CD4-positive, alpha-beta T cell treated with Interleukin-1 beta for 1 hour (primary cell): ENCODE data around the gene NKAIN4.

ENCODE experiments used
- DNase-seq, 2 donors: peaks; one replicate each; pipeline ENCODE4 v3.0.0-alpha.2; 2020 to 2022

Gene NKAIN4

DNA sequence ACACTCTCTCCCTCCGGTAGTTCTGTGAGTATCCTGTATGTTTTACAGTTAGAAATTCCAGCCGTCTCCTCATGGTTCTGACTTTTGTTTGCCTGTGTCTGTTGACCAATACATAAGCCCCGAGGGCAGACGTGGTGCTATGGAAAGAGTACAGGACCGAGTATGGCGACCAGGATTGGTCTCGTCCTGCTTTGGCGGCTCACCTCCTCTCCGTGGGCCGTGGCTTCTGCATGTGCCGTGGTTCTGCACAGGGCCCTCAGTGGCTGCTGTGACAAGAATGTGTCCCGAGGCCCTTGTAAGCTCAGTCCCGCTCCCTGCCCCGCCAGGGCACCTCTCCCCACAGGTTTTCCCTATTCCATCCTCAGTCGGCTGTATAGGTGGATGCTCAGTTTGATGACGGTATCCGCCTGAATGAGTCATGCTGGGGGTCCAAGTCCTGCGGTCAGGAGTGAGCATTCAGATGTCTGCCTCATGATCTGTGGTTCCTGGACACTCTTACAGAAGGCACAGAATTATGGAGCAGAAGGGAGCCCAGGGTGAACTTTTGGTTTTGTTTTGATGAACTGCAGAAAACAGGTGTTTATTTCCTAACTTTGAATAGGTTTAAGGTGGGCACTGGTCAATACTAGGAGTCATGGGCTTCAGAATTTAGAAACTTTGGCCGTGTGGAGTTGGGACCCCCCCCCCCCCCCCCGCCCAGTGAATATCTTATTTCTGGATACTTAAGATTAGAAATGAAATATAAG lies 19.5 kb upstream of the NKAIN4 start:
- DNase-seq: no peak

DNA sequence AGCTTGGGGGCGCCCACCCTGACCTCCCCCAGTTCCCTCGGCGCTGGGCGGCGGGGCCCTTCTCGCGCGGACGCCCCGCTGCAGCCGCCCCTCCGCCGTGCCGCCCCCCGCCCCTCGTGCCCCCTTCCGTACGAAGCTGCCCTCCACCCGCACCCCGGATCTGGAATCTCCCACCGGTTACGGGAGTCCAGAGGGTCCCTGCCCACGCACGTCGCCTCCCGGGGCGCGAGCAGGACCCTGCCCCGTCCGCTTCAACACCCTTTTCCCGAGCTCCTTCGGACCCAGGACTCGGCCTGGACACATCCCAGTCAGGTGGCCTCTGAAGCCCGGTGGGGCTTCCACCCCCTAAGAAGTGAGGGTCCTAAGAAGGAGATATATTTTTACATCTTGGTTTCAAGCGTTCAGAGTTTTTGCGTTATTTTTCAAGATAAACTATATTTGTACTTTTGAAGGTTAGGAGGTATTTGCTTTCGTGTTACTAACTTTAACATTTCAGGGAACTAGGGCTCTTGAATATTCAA lies 18.9 kb upstream of the NKAIN4 start:
- no peak for DNase-seq

DNA sequence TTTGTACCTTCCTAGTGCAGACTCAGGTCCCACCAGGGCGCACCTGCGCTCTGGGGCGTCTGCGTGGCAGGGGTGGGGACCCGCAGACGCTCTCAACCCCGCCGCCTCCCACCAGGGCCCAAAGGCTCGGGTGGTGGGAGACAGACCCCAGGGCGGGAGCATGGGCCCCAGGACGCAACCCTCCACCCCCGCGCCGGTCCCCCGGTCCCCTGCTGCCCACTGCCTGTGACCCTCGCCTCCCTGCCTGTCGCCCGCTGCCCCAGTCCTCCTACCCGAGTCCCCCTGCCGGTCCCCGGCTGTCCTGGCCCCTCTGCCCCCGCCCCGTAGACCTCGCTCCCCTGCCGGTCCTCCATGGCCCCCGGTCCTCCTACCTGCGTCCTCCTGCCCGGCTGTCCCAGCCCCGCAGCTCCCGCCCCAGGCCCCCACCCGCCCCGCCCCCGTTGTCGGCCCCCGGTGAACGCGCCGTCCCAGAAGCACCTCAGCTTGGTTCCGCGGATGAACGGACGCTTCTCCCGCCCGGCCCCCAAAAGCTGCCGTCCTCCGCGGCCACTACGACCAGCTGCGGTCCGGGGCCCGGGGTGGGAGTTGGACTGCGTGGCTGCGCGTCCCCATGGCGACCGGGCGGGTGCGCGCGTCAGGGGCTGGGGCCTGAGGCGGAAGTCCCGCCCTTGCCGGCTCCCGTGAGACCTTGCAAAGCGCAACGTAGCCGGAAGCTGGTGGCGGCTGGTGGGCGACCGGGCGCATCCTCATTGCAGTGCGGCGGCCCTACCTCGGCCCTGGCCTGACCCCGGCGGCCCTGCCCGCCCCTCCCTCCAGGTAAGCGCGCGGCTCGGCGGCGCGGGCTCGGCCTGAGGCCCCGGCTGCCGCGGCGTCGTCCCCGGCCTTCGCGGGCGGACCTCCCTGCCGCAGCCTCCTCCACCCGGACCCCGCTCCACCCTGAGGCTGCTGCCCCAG lies 18.1 kb upstream of the NKAIN4 start, which contains the start of gene ARFGAP1:
TSS of gene ARFGAP1 (plus strand) at position 709 of the 954 bp plus-strand sequence. CDS start 2,768 bp downstream, outside the sequence.
- DNase-seq: peak; percentile 88 to 89

- no peak for DNase-seq
Measured at GRCh38 chr20:63270606-63271325, 16.5 kb upstream of the NKAIN4 start.

GRCh38 chr20:63269724-63270123 lies 15.5 kb upstream of the NKAIN4 start:
- DNase-seq: no peak

DNA sequence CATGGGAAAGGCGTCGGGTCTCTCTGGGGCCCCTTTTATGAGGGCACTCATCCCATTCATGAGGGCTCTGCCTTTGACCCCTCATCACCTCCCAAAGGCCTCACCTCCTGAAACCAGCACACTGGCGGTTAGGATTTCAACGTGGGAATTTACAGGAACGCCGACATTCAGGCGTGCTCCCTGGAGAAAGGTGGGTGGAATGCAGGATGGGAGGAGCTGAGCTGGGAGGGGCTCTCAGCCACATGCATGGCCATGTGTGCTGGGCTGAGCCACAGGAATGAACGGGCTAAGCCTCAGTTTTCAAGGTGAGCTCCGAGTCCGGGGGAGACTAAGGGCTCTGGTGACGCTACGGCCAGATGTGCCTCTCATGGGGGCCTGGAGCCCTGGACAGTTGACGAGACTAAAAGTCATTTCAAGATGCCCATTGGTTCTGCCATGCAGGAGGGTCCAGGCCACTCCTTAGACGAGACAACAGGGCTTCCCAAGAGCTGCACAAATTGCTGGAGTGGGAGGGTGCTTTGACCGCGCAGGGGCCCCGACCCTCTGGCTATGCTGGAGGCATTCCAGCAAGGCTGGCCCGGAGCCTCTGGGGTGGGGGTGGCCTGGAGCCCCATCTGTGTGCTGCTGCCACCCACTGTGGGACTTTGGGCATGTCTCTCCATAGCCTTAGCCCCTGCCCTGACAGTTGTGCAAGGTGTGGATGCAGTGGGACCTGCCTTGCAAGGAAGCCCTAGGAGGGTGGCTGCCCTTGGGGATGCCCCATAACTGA lies 14.6 kb upstream of the NKAIN4 start:
- no peak for DNase-seq

GRCh38 chr20:63268256-63268655 lies 14.0 kb upstream of the NKAIN4 start:
- no peak for DNase-seq

GRCh38 chr20:63267691-63268090 lies 13.4 kb upstream of the NKAIN4 start:
- no peak for DNase-seq

- DNase-seq: no peak
Measured at GRCh38 chr20:63265891-63266515, 11.7 kb upstream of the NKAIN4 start.

- no peak for DNase-seq
Measured at GRCh38 chr20:63264519-63264918, 10.3 kb upstream of the NKAIN4 start.

DNA sequence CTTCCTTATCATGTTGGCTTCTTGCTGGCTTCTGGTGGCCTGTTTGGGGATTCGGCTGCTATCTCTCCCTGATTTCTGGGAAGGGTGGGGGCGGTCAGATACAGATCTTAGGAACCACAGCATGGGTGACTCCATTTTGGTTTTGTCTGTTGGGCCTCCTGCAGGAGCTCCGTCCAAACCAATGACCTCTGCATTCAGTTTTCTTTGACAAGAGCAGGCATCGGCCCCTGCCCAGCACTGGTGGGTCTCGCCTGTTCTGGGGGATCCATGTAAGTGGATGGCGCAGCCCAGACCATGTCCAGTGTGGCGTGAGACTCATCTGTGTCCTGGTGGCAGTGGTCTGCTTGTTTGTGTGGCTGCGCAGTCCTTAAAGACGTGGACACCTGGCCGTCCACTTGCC lies 9.7 kb upstream of the NKAIN4 start:
- no peak for DNase-seq

DNA sequence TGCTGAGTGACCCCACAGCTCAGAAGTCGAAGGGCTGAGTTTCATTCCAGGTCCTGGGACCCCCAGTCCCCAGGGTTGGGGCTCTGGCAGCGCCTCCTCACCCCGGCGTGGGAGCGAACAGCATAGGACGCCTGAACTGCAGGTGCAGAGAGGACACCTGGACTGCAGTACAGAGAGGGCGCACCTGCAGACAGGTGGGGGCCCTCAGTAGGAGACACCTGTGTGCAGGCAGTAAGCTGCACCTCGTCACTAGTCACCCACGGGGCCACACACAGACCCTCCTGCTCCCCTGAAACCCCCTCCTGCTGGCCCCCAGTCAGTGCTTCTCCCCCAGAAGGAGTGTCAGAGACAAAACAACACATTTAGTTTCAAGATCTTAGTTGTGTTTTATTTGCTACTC lies 8.6 kb upstream of the NKAIN4 start:
- DNase-seq: no peak

- no peak for DNase-seq
Measured at GRCh38 chr20:63261795-63262528, 7.7 kb upstream of the NKAIN4 start.

DNA sequence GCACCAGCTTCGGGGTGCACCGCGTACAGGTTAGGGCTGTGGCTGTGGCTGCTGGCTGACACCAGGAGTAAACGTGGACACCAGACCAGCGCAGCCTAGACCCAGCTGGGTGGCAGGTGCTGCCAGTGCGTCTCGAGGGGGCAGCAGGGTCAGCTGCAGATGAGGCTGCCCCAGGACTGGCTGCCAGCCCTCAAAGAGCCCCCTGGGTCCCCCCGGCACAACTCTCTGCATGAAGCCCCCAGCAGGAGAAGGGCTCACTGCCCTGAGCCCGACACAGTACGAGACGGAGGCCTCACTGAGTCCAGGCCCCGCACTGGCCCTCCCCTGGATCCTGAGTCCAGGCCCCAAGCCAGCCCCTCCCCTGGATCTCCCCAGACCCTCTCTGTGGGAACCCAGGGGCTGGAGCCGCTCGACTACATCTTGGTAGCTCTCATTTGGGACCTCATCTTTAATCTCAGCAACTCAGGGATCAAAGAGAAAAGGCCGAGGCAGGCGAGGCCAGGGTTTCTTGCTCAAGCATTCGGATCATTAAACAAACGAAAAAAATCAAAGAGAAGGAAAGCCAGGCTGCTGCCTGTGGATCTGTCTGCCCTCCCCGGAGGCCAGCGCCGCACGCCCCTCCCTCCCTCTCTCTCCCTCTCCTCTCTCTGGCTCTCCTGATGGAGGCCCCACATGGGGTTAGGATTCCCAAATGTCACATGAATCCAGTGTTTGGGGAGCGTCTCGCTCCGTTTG lies 7.0 kb upstream of the NKAIN4 start:
- DNase-seq: no peak

- no peak for DNase-seq
Measured at GRCh38 chr20:63260521-63260920, 6.3 kb upstream of the NKAIN4 start.

- DNase-seq: no peak
Measured at GRCh38 chr20:63259734-63260460, 5.6 kb upstream of the NKAIN4 start.

GRCh38 chr20:63258781-63259180 lies 4.5 kb upstream of the NKAIN4 start:
- DNase-seq: no peak

DNA sequence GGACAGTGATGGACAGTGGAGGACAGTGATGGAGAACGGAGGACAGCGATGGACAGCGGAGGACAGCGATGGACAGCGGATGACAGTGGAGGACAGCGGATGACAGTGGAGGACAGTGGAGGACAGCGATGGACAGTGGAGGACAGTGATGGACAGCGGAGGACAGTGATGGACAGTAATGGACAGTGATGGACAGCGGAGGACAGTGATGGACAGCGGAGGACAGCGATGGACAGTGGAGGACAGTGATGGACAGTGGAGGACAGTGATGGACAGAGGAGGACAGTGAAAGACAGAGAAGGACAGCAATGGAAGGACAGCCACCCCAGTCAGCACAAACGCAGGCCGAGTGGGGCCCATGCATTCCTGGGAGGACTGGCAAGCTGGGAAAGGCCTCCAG lies 3.4 kb upstream of the NKAIN4 start:
- DNase-seq: no peak

DNA sequence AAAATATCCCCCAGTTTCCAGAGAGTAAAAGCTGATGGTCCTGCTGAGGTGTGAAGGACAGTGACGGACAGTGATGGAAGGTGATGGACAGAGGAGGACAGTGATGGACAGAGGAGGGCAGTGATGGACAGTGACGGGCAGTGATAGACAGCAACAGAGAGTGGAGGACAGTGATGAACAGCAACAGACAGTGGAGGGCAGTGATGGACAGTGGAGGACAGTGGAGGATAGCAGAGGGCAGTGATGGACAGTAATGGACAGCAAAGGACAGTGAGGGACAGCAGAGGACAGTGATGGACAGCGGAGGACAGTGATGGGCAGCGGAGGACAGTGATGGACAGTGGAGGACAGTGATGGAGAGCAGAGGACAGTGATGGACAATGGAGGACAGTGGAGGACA lies 2.7 kb upstream of the NKAIN4 start:
- DNase-seq: no peak
